GM23338 (cell line): ENCODE results near the gene PRELP. TPM values are rescaled to one million over a fixed set of nuclear protein-coding genes. Genes with fewer than 3 reads are reported as not detected.

ENCODE experiments used
- ATAC-seq: fragments of 200-7000 bp; cut with Tn5 transposase; 3 replicates; pipeline ENCODE4 v1.9.1; 2020
- DNase-seq: peaks from one replicate; pipeline ENCODE4 v3.0.0-alpha.2; 2015; ENCODE audit warnings: low spot score
- H2AFZ ChIP-seq: fragments of 200-600 bp; sonication (generic); 2 replicates; pipeline ENCODE4 v1.8.0; 2016; ENCODE audit warnings: antibody characterized with exemption, mild to moderate bottlenecking, moderate library complexity
- H3F3A ChIP-seq: fragments of 200-600 bp; sonication (generic); replicated peaks from 2 replicates; pipeline ENCODE4 v1.8.0; 2017; ENCODE audit warnings: antibody characterized with exemption, mixed run types, low read depth
- H3K27ac ChIP-seq: fragments of 200-600 bp; sonication (generic); 2 replicates; pipeline ENCODE4 v1.6.1; 2016; ENCODE audit warnings: low read depth
- H3K27me3 ChIP-seq: fragments of 200-600 bp; sonication (generic); 2 replicates; pipeline ENCODE4 v1.8.0; 2016; ENCODE audit warnings: mild to moderate bottlenecking, mixed run types, moderate library complexity; ENCODE audit not compliant: insufficient read depth
- H3K36me3 ChIP-seq: fragments of 200-600 bp; sonication (generic); 2 replicates; pipeline ENCODE4 v1.8.0; 2016; ENCODE audit warnings: mild to moderate bottlenecking; ENCODE audit not compliant: insufficient read depth
- H3K4me1 ChIP-seq: fragments of 200-600 bp; sonication (generic); 2 replicates; pipeline ENCODE4 v1.8.0; 2016; ENCODE audit warnings: mild to moderate bottlenecking, moderate library complexity; ENCODE audit not compliant: insufficient read depth
- H3K4me2 ChIP-seq: fragments of 200-600 bp; sonication (generic); 2 replicates; pipeline ENCODE4 v1.7.1; 2017; ENCODE audit warnings: mixed run types
- H3K4me3 ChIP-seq: fragments of 200-600 bp; sonication (generic); 2 replicates; pipeline ENCODE4 v1.6.1; 2016; ENCODE audit warnings: mixed run types
- H3K79me2 ChIP-seq: fragments of 200-600 bp; sonication (generic); replicated peaks from 2 replicates; pipeline ENCODE4 v1.8.0; 2017; ENCODE audit warnings: mild to moderate bottlenecking; ENCODE audit not compliant: insufficient read depth
- H3K9me2 ChIP-seq: fragments of 200-600 bp; sonication (generic); 2 replicates; pipeline ENCODE4 v1.8.0; 2017; ENCODE audit not compliant: insufficient read depth
- H4K20me1 ChIP-seq: fragments of 200-600 bp; sonication (generic); replicated peaks from 2 replicates; pipeline ENCODE4 v1.8.0; 2017; ENCODE audit warnings: mild to moderate bottlenecking; ENCODE audit not compliant: insufficient read depth
- H3K27ac Mint-ChIP-seq: 2 replicates; pipeline ENCODE4 v1.8.0; 2020; ENCODE audit warnings: inconsistent platforms, mild to moderate bottlenecking, moderate library complexity, mixed read lengths
- H3K27me3 Mint-ChIP-seq: 3 replicates; pipeline ENCODE4 v1.8.0; 2022; ENCODE audit warnings: low read depth, mild to moderate bottlenecking, moderate library complexity, mixed read lengths, inconsistent platforms; ENCODE audit not compliant: insufficient read depth, poor library complexity
- H3K36me3 Mint-ChIP-seq: 3 replicates; pipeline ENCODE4 v1.8.0; 2021; ENCODE audit warnings: low read depth, mild to moderate bottlenecking, inconsistent platforms, moderate library complexity, mixed read lengths
- H3K4me1 Mint-ChIP-seq: 3 replicates; pipeline ENCODE4 v1.8.0; 2020; ENCODE audit warnings: mild to moderate bottlenecking, inconsistent platforms, mixed read lengths
- H3K4me3 Mint-ChIP-seq: 3 replicates; pipeline ENCODE4 v1.8.0; 2021; ENCODE audit warnings: moderate library complexity, mild to moderate bottlenecking, inconsistent platforms, mixed read lengths
- H3K9me3 Mint-ChIP-seq: 3 replicates; pipeline ENCODE4 v1.8.0; 2020; ENCODE audit warnings: moderate library complexity, mild to moderate bottlenecking, inconsistent platforms, mixed read lengths
- CREB1 ChIP-seq: fragments of 250-450 bp; sonication (Bioruptor Pico); IDR thresholded peaks from 2 replicates; pipeline ENCODE4 v1.5.0; 2020; ENCODE audit warnings: low read depth, mild to moderate bottlenecking, moderate library complexity
- CTCF ChIP-seq, 2 experiments: fragments of 200-600 bp in 1 of 2; sonication (generic) in 1 of 2; conservative IDR thresholded peaks; 2 replicates each; pipeline versions ENCODE4 v1.5.1 to v1.6.1; 2016 to 2017; ENCODE audit warnings: antibody characterized with exemption in 2 of 2, low read depth in 2 of 2, mild to moderate bottlenecking in 2 of 2, moderate library complexity in 1 of 2
- ETS1 ChIP-seq: IDR thresholded peaks from 2 replicates; pipeline ENCODE4 v1.6.1; 2016; ENCODE audit warnings: antibody characterized with exemption
- EZH2 ChIP-seq: fragments of 200-600 bp; sonication (generic); IDR thresholded peaks from one replicate; pipeline ENCODE4 v1.8.0; 2017; ENCODE audit warnings: antibody characterized with exemption, mild to moderate bottlenecking, low read depth; ENCODE audit not compliant: unreplicated experiment
- EZH2phosphoT487 ChIP-seq: fragments of 200-600 bp; sonication (generic); IDR thresholded peaks from one replicate; pipeline ENCODE4 v1.8.1; 2018; ENCODE audit warnings: antibody characterized with exemption; ENCODE audit not compliant: unreplicated experiment
- JUNB ChIP-seq: IDR thresholded peaks from one replicate; pipeline ENCODE4 v1.6.1; 2016; ENCODE audit warnings: antibody characterized with exemption; ENCODE audit not compliant: unreplicated experiment
- NANOG ChIP-seq: IDR thresholded peaks from 2 replicates; pipeline ENCODE4 v1.6.1; 2016; ENCODE audit warnings: antibody characterized with exemption, borderline replicate concordance
- POLR2AphosphoS5 ChIP-seq: IDR thresholded peaks from 2 replicates; pipeline ENCODE4 v1.6.1; 2016; ENCODE audit warnings: antibody characterized with exemption, low read depth
- REST ChIP-seq: IDR thresholded peaks from one replicate; pipeline ENCODE4 v1.6.1; 2018; ENCODE audit warnings: antibody characterized with exemption; ENCODE audit not compliant: unreplicated experiment
- STAT1 ChIP-seq: IDR thresholded peaks from one replicate; pipeline ENCODE4 v1.6.1; 2016; ENCODE audit warnings: antibody characterized with exemption; ENCODE audit not compliant: unreplicated experiment
- ZNF114 ChIP-seq: fragments of 250-450 bp; sonication (Bioruptor Pico); IDR thresholded peaks from 2 replicates; pipeline ENCODE4 v1.5.0; 2020; ENCODE audit warnings: mild to moderate bottlenecking, moderate library complexity
- ZNF331 ChIP-seq: fragments of 250-450 bp; sonication (Bioruptor Pico); IDR thresholded peaks from 2 replicates; pipeline ENCODE4 v1.5.0; 2020; ENCODE audit warnings: low read depth, mild to moderate bottlenecking, moderate library complexity
- ZNF462 ChIP-seq: fragments of 250-450 bp; sonication (Bioruptor Pico); IDR thresholded peaks from 2 replicates; pipeline ENCODE4 v1.5.0; 2020; ENCODE audit warnings: mild to moderate bottlenecking, moderate library complexity
- polyA plus RNA-seq: library from polyadenylated mRNA; unstranded; fragments of >200 nt; fragmentation: Nextera tagmentation; extraction: Ambion mirVana; gene quantifications from 2 replicates; pipeline ENCODE4 v1.2.1, GENCODE V29; 2016
- total RNA-seq: library from RNA; depleted of rRNA; stranded (reverse); fragments of >200 nt; shearing (Covaris generic); gene quantifications from 2 replicates; pipeline ENCODE4 v1.2.3, GENCODE V29; 2014

Gene PRELP
- total and polyA plus RNA-seq, 2 experiments from 2014 or later = 0.03 TPM

- H3K9me3 Mint-ChIP-seq = no peaks in the 10 kb centered on the region; the same call in 2 of the 3 replicates
- H3K27ac Mint-ChIP-seq = no peak overlapping the region
These were observed 36.9 kb downstream of the PRELP start for GRCh38 chr1:203512517-203512847.

More at GRCh38 chr1:203512517-203512847, 36.9 kb downstream of the PRELP start:
- ATAC-seq (no peak), DNase-seq (no peak)
- Mint-ChIP-seq H3K4me1 (peaks cover 66% of the 10 kb centered on the region), H3K36me3 (no peaks in the 10 kb centered on the region; the same call in 2 of the 3 replicates), H3K4me3 (no peak overlapping the region), H3K27me3 (peaks cover 49% of the 10 kb centered on the region)
- TF ChIP-seq STAT1 = no peak
- no peak for TF ChIP-seq ZNF331 (CRISPR knock-in tag)
- no peak for TF ChIP-seq JUNB
- no peak for TF ChIP-seq ETS1
- TF ChIP-seq ZNF462 (CRISPR knock-in tag) = no peak
- no peak for TF ChIP-seq POLR2AphosphoS5
- no peak for TF ChIP-seq NANOG
- no peak for TF ChIP-seq CTCF (conservative IDR thresholded peaks at IDR 0.05; ENCODE audit: low read depth in 2 of 2)
- TF ChIP-seq EZH2phosphoT487 = no peak
- no peak for TF ChIP-seq ZNF114
- no peak for TF ChIP-seq EZH2
- TF ChIP-seq CREB1 (CRISPR knock-in tag) = no peak
- TF ChIP-seq REST = no peak
- Histone ChIP-seq H3K79me2 (no peaks in the 10 kb centered on the region), H2AFZ (0 out of 2 replicates have a peak overlapping the region, but pooled peaks have one; percentile 47), H3K27ac (no peak overlapping the region), H3K27me3 (peaks cover 55% of the 10 kb centered on the region), H3K4me1 (peaks cover 45% of the 10 kb centered on the region), H3K36me3 (no peaks in the 10 kb centered on the region), H3K4me2 (no peak overlapping the region), H3K9me2 (no peaks in the 10 kb centered on the region), H3F3A (no peaks in the 10 kb centered on the region), H4K20me1 (no peaks in the 10 kb centered on the region), H3K4me3 (no peak overlapping the region)
